Ectodermal cell (in vitro differentiated cells): ENCODE measurements around the gene CLEC3B.

ENCODE experiments used
- H3K27ac ChIP-seq: 2 replicates; pipeline ENCODE4 v1.7.0; 2013; ENCODE audit warnings: mild to moderate bottlenecking, low read depth, low read length; ENCODE audit not compliant: insufficient read depth, poor library complexity, severe bottlenecking
- H3K27me3 ChIP-seq: 2 replicates; pipeline ENCODE4 v1.7.0; 2013; ENCODE audit warnings: mild to moderate bottlenecking, low read length; ENCODE audit not compliant: insufficient read depth, control insufficient read depth, poor library complexity, severe bottlenecking
- H3K36me3 ChIP-seq: one replicate; pipeline ENCODE4 v1.7.0; 2013; ENCODE audit warnings: low read length; ENCODE audit not compliant: control insufficient read depth, insufficient read depth
- H3K4me1 ChIP-seq: one replicate; pipeline ENCODE4 v1.7.0; 2013; ENCODE audit warnings: low read length; ENCODE audit not compliant: control insufficient read depth, insufficient read depth
- H3K4me3 ChIP-seq: 2 replicates; pipeline ENCODE4 v1.7.0; 2013; ENCODE audit warnings: low read depth, low read length, control low read depth; ENCODE audit not compliant: insufficient read depth
- H3K9me3 ChIP-seq: 2 replicates; pipeline ENCODE4 v1.7.0; 2013; ENCODE audit warnings: mild to moderate bottlenecking, low read length, moderate library complexity; ENCODE audit not compliant: control insufficient read depth
- WGBS, 2 experiments: methylation state at CpG; one replicate each; pipeline ENCODE4 v1.1.7; 2013; ENCODE audit warnings: missing lambda C conversion rate in 2 of 2; 5-methylcytosine and 5-hydroxymethylcytosine counted together

The CLEC3B gene

GRCh38 chr3:45079715-45080114 is 53.6 kb downstream of the CLEC3B start:
- no peaks in the 10 kb centered on the region for H3K27me3 ChIP-seq
- WGBS, 2 experiments: 83 to 95% methylated on average over 1 of the region's 1 CpG
- no peak overlapping the region for H3K27ac ChIP-seq
- no peaks in the 10 kb centered on the region for H3K4me1 ChIP-seq
- no peaks in the 10 kb centered on the region for H3K9me3 ChIP-seq
- no peak overlapping the region for H3K4me3 ChIP-seq
- no peaks in the 10 kb centered on the region for H3K36me3 ChIP-seq

- no peaks in the 10 kb centered on the region for H3K4me1 ChIP-seq
- no peaks in the 10 kb centered on the region for H3K27me3 ChIP-seq
- no peaks in the 10 kb centered on the region for H3K36me3 ChIP-seq
- H3K27ac ChIP-seq: no peak overlapping the region
- 90 to 97% methylated on average over 1 of the region's 1 CpG for WGBS, 2 experiments
- no peak overlapping the region for H3K4me3 ChIP-seq
- H3K9me3 ChIP-seq: no peaks in the 10 kb centered on the region
Measured at GRCh38 chr3:45080824-45081223, 54.7 kb downstream of the CLEC3B start.

GRCh38 chr3:45081506-45082141 is 55.5 kb downstream of the CLEC3B start:
- H3K4me3 ChIP-seq: no peak overlapping the region
- no peaks in the 10 kb centered on the region for H3K27me3 ChIP-seq
- H3K36me3 ChIP-seq: no peaks in the 10 kb centered on the region
- no peaks in the 10 kb centered on the region for H3K9me3 ChIP-seq
- H3K4me1 ChIP-seq: no peaks in the 10 kb centered on the region
- WGBS, 2 experiments: 95 to 97% methylated on average over 2 of the region's 2 CpGs
- H3K27ac ChIP-seq: no peak overlapping the region

- Histone ChIP-seq H3K4me1 (no peaks in the 10 kb centered on the region), H3K9me3 (no peaks in the 10 kb centered on the region), H3K36me3 (no peaks in the 10 kb centered on the region), H3K27ac (no peak overlapping the region), H3K4me3 (no peak overlapping the region), H3K27me3 (no peaks in the 10 kb centered on the region)
- WGBS, 2 experiments: 92 to 94% methylated on average over 5 of the region's 5 CpGs
Measured at GRCh38 chr3:45082142-45082538, 56.0 kb downstream of the CLEC3B start.

- WGBS, 2 experiments: 93 to 96% methylated on average over 6 of the region's 6 CpGs
- no peak overlapping the region for H3K4me3 ChIP-seq
- H3K27ac ChIP-seq: no peak overlapping the region
- no peaks in the 10 kb centered on the region for H3K27me3 ChIP-seq
- no peaks in the 10 kb centered on the region for H3K9me3 ChIP-seq
- H3K36me3 ChIP-seq: no peaks in the 10 kb centered on the region
- no peaks in the 10 kb centered on the region for H3K4me1 ChIP-seq
Measured at GRCh38 chr3:45083023-45083422, 56.9 kb downstream of the CLEC3B start.

GRCh38 chr3:45084361-45084760 is 58.3 kb downstream of the CLEC3B start:
- no peaks in the 10 kb centered on the region for H3K36me3 ChIP-seq
- H3K4me3 ChIP-seq: no peak overlapping the region
- no peak overlapping the region for H3K27ac ChIP-seq
- H3K27me3 ChIP-seq: no peaks in the 10 kb centered on the region
- H3K4me1 ChIP-seq: no peaks in the 10 kb centered on the region
- no peaks in the 10 kb centered on the region for H3K9me3 ChIP-seq
- WGBS, 2 experiments: 88 to 90% methylated on average over 1 of the region's 1 CpG

- WGBS, 2 experiments: 87 to 88% methylated on average over 13 of the region's 13 CpGs
- Histone ChIP-seq H3K9me3 (no peaks in the 10 kb centered on the region), H3K27me3 (no peaks in the 10 kb centered on the region), H3K36me3 (no peaks in the 10 kb centered on the region), H3K4me3 (no peak overlapping the region), H3K4me1 (no peaks in the 10 kb centered on the region), H3K27ac (no peak overlapping the region)
Measured at GRCh38 chr3:45084820-45085816, 59.0 kb downstream of the CLEC3B start.
